Stomach (tissue), 4 donors: ENCODE results near the gene SEC14L2.

ENCODE experiments used
- POLR2A ChIP-seq, 4 donors: fragments of 450-650 bp; IDR thresholded peaks; one replicate each; pipeline ENCODE4 v1.6.1; 2016; ENCODE audit warnings: antibody characterized with exemption in 4 of 4, control low read depth in 2 of 4, mild to moderate bottlenecking in 1 of 4, moderate library complexity in 1 of 4
- POLR2AphosphoS5 ChIP-seq, 3 donors: sonication (generic); formaldehyde crosslinking; IDR thresholded peaks; one replicate each; pipeline ENCODE4 v1.6.1; 2016; ENCODE audit warnings: antibody characterized with exemption in 3 of 3
- TF ChIP-seq, protein P1 (sequence below), 7 experiments: fragments of 450-650 bp in 4 of 7; fragments of 200-600 bp in 3 of 7; sonication (generic) in 3 of 7; IDR thresholded peaks; one replicate each; pipeline ENCODE4 v1.5.1; 2016 to 2019; ENCODE audit warnings: antibody characterized with exemption in 7 of 7, control low read depth in 2 of 7, mild to moderate bottlenecking in 1 of 7

GRCh38 chr22:30393885-30394284 lies 2.9 kb upstream of the SEC14L2 start:
- TF ChIP-seq POLR2A (IDR thresholded peaks at IDR 0.05) (no peak), POLR2AphosphoS5 (IDR thresholded peaks at IDR 0.05) (no peak)
- TF ChIP-seq, protein P1, sequence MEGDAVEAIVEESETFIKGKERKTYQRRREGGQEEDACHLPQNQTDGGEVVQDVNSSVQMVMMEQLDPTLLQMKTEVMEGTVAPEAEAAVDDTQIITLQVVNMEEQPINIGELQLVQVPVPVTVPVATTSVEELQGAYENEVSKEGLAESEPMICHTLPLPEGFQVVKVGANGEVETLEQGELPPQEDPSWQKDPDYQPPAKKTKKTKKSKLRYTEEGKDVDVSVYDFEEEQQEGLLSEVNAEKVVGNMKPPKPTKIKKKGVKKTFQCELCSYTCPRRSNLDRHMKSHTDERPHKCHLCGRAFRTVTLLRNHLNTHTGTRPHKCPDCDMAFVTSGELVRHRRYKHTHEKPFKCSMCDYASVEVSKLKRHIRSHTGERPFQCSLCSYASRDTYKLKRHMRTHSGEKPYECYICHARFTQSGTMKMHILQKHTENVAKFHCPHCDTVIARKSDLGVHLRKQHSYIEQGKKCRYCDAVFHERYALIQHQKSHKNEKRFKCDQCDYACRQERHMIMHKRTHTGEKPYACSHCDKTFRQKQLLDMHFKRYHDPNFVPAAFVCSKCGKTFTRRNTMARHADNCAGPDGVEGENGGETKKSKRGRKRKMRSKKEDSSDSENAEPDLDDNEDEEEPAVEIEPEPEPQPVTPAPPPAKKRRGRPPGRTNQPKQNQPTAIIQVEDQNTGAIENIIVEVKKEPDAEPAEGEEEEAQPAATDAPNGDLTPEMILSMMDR (IDR thresholded peaks at IDR 0.05): no peak
